Stimulated activated CD4-positive, alpha-beta T cell treated with anti-CD3 and anti-CD28 coated beads, Interleukin-1b, Interleukin-23, amount 100 ng/mL, for 4 hours (primary cell): ENCODE measurements around the gene KATNAL1.

Experiments used
- DNase-seq, 2 donors: peaks; one replicate each; pipeline ENCODE4 v3.0.0-alpha.2; 2020; ENCODE audit warnings: low read depth in 2 of 2

The KATNAL1 gene

GRCh38 chr13:30164146-30164545 lies 143.2 kb downstream of the KATNAL1 start:
- DNase-seq, result no peak

GRCh38 chr13:30163441-30163840 lies 143.9 kb downstream of the KATNAL1 start:
- no peak for DNase-seq

GRCh38 chr13:30159446-30159839 lies 147.9 kb downstream of the KATNAL1 start:
- DNase-seq, result no peak

DNA sequence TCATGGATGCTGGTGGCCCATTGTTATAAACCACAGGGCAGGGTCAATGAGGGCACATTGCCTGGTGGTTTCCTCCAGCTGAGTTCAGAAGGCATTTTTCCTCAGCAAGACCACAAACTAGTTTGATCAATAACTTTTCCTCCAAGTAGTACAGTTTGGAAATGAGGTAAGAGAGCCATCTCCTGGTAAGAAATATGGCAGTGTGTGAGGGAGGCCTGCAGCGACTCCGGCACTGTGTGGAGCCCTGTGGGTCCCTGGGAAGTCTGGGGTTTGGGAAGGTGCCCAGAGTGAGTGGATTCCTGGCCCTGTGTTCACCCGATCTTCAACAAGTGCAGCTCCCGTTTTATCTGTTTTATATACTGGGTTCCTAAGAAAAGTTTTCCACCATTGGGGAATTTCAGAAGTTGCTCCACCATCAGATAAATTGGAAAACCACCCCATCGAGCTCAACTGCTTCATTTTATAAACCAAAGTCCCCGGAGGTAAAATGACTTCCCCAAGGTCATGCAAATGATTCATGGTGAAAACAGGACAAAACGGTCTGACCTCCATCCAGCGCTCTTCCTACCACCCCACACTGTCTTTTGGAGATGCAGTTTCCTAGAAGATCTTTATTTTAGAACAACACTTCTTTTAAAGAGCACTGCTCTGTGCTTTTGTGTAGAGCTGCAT lies 148.4 kb downstream of the KATNAL1 start:
- DNase-seq, result no peak

- no peak for DNase-seq
Observed at GRCh38 chr13:30157616-30157993, 149.7 kb downstream of the KATNAL1 start.

GRCh38 chr13:30156826-30157615 lies 150.3 kb downstream of the KATNAL1 start:
- no peak for DNase-seq

DNA sequence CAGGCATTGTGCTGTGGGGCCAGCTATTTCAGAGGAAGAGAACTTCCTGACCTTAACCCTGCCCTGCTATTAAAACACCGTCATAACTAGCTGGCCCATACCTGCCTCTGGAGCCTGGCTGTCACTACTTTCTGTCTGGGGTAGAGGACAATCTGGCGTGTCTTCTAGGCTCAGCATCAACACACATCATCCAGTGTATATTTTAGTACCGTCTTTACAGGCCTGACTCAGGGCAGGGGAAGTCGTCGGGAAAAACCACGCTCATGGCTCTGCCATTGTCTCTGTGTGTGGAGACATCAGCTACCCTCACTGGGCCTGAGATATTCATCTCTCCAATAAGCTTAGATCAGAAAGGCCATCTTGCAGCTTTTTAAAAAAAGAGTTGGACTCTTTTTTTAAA lies 151.1 kb downstream of the KATNAL1 start:
- DNase-seq, result no peak

- no peak for DNase-seq
Observed at GRCh38 chr13:30154931-30155330, 152.4 kb downstream of the KATNAL1 start.

GRCh38 chr13:30154531-30154930 lies 152.8 kb downstream of the KATNAL1 start:
- DNase-seq, result no peak

- DNase-seq, result no peak
Observed at GRCh38 chr13:30153545-30154426, 153.6 kb downstream of the KATNAL1 start.
